NCI-H460 (cell line): ENCODE measurements around the gene AVP. TPM values are rescaled to one million over a fixed set of nuclear protein-coding genes. Genes with fewer than 3 reads are reported as not detected.
"Not testable (repeated sequence)": the region's sequence is repeated elsewhere in the genome, so short reads cannot be mapped to it uniquely, and the experiment has no call there.

Experiments used
- DNase-seq: peaks from one replicate; pipeline ENCODE4 v3.0.0-alpha.2; 2016; ENCODE audit warnings: low read depth; ENCODE audit errors: extremely low read depth
- polyA plus RNA-seq: library from polyadenylated mRNA; depleted of rRNA; stranded (reverse); fragments of >200 nt; gene quantifications from 2 replicates; pipeline ENCODE4 v1.2.3, GENCODE V29; 2014; cell fraction: nucleus; rRNA removed
- total RNA-seq: library from RNA; depleted of rRNA; stranded (reverse); fragments of >200 nt; shearing (Covaris generic); gene quantifications from 2 replicates; pipeline ENCODE4 v1.2.3, GENCODE V29; 2014; rRNA removed

AVP gene, protein sequence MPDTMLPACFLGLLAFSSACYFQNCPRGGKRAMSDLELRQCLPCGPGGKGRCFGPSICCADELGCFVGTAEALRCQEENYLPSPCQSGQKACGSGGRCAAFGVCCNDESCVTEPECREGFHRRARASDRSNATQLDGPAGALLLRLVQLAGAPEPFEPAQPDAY
- total RNA-seq, result not detected in 2 replicates
- not detected in 2 replicates for polyA plus RNA-seq

DNA sequence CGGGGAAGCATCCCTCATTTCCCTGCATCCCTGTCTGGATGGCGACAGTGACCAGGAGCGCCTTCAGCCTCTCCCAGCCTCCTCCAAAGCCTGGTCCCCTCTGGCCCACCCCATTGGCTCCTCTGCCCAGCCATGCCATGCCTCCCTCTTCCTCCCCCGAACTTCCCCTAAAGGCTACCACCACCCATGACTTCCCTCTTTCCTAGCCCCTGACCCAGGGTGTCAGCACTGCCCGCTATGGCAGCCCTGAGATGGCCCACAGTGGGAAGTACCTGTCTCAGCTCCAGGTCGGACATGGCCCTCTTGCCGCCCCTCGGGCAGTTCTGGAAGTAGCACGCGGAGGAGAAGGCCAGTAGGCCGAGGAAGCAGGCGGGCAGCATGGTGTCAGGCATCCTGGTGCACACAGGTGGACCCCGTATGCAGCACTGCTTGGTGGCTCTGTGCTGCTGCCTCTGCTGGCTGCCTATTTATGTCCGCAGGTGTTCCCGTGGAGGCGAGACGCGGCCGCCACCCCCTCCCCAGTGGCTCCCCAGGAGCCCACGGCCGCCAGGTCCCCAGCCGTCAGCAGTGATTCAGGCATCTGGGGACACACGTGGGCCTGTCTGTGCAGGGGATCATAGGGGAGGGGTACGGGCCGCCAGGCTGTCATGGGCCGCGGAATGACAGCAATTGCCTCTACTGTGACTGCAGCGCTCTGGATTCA lies at the start of gene AVP:
TSS of gene AVP (minus strand) at position 442 of the 703 bp plus-strand sequence. CDS start at position 392, 50 bp downstream.
- no peak for DNase-seq

DNA sequence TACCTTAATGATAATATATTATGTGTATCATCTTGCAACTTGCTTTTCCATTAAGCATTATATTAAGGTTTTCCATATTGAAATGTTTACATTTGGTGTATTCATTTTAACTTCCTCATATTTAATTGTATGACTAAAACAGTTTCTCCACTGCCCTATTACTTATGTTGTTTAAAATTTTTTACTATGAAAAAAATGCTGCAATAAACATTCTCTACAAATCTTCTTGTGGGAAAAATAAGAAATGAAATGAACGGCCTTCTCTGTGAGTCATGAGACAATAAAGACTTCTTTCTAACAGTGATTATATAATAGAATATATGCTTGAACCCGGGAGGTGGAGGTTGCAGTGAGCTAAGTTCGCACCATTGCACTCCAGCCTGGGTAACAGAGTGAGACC lies 49.6 kb upstream of the AVP start:
- DNase-seq, result no peak

DNA sequence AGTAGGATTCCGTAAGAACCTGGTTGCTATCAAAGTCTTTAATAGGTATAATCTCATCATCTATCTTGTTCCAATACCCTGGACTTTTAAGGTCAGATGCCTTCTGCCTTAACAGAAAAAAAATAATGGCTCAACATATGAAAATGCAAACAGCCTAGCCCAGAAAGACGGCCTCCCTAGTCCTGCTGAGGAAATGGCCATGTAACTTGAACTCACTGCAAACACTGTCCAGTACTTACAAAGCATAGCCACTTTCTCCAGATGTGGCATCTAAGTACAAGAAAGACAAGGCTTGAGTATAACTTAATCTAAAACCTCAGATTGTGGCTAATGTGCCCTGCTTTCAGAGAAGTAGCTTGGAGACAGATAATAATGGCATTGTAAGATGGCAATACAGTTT lies 48.6 kb upstream of the AVP start:
- DNase-seq, result no peak

DNA sequence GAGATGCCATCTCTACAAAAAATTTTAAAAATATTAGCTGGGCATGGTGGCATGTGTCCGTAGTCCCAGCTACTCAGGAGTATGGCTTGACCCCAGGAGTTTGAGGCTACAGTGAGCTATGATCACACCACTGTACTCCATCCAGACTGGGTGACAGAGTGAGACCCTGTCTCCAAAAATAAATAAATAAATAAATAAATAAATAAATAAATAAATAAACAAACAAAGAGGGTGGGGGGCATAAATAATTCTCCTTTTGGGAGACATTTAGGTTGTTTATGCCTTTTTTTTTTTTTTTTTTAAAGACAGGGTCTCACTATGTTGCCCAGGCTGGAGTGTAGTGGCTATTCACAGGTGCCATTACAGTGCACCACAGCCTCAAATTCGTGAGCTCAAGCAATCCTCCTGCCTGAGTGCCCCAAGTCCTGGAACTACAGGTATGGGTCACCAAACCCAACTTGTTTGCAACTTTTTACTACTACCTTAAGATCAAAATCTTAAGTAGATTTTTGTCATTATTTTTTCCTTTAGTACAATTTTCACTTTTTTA lies 45.6 kb upstream of the AVP start:
- DNase-seq, result no peak

DNA sequence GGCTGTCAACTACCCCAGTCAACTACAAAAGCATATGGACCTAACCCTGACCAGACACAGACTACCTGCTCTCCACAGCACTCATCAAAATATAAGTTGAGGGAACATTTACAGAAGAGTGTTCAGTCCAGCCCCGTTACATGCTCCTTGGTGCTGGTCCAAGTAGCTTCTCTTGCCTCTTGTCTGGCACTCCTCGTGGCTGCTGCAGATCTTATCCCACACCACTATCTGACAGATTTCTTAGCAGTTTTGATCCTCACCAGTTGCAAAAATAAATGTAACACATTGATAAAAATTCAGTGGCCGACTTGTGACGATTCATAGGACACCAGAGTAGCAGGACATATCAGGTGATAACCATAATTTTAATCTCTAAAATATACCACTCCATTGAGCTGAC lies 44.6 kb upstream of the AVP start:
- no peak for DNase-seq

DNA sequence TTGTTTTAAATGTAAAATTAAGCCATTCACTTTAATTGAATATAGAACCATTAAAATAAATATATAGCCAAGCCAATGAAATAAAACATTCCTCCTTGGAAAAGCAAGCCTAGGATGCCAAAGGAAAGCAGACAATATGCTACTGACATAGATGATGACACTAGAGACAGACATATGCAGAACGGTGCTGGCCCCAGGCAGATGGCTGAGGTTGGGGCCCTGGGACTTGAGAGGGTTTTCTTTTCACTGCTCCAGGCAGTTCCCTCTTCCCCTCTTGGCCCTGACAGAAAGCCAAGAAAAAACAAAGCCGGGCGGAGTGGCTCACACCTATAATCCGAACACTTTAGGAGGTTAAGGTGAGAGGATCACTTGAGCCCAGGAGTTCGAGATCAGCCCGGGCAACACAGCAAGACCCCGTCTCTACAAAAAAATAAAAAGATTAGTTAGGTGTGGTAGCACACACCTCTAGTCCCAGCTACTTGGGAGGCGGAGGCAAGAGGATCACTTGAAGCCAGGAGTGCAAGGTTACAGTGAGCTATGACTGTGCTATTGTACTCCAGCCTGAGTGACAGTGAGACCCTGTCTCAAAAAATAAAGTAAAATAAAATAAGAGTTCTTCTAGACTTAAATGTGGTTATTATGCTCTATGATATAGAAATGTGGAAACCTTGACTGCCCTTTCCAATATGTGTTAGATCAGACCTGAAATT lies 43.9 kb upstream of the AVP start:
- DNase-seq, result no peak

DNA sequence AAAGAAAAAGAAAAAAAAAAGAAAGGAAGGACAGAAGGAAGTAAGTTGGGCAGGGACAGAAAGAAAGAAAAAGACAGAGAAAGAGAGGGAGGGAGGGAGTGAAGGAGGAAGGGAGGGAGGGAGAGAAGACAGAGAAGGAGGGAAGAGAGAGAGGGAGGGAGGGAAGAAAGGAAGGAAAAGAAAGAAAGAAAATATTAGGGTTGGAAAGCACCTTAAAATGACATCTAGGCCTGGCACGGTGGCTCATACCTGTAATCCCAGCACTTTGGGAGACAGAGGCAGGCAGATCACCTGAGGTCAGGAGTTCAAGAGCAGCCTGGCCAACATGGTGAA lies 42.0 kb upstream of the AVP start:
- no peak for DNase-seq

DNA sequence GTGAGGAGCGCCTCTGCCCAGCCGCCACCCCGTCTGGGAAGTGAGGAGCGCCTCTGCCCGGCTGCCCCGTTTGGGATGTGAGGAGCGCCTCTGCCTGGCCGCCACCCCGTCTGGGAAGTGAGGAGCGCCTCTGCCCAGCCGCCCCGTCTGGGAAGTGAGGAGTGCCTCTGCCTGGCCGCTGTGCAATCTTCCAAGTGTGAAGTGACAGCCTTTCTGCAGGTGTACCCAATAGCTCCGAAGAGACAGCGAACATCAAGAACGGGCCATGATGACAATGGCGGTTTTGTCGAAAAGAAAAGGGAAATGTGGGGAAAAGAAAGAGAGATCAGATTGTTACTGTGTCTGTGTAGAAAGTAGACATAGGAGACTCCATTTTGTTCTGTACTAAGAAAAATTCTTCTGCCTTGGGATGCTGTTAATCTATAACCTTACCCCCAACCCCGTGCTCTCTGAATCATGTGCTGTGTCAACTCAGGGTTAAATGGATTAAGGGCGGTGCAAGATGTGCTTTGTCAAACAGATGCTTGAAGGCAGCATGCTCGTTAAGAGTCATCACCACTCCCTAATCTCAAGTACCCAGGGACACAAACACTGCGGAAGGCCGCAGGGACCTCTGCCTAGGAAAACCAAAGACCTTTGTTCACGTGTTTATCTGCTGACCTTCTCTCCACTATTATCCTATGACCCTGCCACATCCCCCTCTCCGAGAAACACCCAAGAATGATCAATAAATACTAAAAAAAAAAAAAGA lies 41.4 kb upstream of the AVP start:
- not testable (repeated sequence) for DNase-seq

DNA sequence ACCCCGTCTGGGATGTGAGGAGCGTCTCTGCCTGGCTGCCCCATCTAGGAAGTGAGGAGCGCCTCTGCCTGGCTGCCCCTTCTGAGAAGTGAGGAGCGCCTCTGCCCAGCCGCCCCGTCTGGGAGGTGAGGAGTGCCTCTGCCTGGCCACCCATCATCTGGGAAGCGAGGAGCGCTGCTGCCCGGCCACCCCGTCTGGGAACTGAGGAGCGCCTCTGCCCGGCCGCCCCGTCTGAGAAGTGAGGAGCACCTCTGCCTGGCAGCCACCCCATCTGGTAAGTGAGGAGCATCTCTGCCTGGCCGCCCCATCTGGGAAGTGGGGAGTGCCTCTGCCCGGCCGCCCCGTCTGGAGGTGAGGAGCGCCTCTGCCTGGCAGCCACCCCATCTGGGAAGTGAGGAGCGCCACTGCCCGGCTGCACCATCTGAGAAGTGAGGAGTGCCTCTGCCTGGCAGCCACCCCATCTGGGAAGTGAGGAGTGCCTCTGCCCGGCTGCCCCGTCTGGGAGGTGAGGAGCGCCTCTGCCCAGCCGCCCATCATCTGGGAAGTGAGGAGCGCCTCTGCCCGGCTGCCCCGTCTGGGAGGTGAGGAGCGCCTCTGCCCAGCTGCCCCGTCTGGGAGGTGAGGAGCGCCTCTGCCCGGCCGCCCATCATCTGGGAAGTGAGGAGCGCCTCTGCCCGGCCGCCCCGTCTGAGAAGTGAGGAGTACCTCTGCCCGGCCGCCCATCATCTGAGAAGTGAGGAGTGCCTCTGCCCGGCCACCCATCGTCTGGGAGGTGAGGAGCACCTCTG lies 40.4 kb upstream of the AVP start:
- not testable (repeated sequence) for DNase-seq

DNA sequence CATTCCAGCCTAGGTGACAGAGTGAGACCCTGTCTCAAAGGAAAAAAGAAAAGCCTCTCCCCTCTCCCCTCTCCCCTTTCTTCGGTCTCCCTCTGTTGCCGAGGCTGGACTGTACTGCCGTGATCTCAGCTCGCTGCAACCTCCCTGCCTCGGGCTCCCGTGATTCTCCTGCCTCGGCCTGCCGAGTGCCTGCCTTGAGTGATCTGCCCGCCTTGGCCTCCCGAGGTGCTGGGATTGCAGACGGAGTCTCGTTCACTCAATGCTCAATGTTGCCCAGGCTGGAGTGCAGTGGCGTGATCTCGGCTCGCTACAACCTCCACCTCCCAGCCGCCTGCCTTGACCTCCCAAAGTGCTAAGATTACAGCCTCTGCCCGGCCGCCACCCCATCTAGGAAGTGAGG lies 39.6 kb upstream of the AVP start:
- not testable (repeated sequence) for DNase-seq

DNA sequence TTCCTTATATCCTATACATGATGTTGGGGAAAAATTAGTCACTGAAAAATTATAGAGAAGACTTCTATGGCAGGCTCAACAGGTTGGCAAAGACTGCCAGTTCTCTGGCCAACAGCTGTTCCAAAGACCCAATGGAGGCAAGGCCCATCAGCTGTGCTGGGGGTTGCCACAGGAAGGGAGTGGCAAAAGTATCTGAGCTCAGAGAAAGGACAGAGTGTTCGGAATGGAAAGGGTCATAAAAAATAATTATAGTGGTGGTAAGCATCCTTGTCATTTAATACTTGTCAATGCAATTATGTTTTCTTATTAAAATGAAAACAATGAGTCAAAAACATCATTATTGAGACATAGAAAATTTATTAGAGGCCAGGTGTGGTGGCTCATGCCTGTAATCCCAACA lies 39.0 kb upstream of the AVP start:
- no peak for DNase-seq

DNA sequence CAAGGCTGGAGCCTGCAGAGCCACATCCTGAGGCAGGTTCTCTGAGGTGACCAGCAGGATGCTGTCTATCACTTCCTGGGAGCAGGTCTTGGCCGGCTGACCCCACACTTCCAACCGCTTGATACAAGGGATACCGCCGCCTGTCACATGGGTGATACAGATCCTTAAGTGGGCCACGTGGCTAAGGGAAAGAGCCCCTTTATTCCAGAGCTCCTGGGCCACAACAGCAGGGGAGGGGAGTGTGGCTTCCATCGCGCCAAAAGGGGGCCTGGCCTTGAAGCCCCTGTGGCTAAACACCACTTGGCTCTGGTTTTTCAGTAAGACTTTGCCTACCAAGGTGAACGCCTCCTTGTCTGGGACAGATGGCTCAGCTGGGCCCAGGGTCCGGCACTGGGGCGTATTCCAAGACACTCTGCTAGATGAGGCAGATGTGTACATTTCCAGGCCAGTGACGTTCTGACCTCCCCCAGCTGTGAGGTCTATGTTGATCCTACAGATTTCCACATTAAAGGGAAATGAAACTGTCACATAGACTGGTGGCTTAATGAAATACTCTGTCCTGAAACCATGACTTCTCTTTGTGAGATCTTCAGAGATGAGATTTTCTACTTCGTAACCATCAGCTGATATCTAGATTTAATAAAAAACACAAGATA lies 37.6 kb upstream of the AVP start:
- no peak for DNase-seq

DNA sequence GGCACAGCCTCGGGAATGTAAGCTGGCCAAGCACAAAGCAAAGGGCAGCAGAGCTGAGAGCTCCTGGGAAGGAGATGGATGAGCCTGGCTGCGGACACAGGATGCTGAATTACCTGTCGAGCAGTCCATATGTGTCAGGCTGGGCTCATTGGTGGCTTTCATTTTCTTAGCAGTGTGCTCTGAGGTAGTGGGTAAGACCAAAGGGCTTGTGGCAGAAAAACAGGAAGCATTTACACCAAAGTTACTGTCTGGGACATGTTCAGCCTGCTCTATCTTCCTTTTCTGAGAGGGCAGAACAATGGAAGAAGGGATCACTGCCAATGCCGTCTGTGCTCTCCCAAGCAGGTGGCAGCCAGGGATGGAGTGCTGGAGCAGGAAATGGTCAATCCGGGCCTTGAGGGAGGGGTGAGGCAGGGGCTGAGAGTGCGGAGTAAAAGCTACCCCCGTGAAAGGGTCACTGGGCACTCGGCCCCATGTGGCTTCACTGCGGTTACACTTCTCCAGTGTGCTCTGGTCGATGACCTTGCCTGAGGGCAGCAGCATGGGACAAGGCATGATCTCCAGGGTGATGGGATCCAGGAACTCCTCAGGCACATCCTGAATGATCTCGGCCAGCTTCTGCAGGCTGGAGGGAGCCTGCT lies 36.9 kb upstream of the AVP start:
- DNase-seq, result no peak

DNA sequence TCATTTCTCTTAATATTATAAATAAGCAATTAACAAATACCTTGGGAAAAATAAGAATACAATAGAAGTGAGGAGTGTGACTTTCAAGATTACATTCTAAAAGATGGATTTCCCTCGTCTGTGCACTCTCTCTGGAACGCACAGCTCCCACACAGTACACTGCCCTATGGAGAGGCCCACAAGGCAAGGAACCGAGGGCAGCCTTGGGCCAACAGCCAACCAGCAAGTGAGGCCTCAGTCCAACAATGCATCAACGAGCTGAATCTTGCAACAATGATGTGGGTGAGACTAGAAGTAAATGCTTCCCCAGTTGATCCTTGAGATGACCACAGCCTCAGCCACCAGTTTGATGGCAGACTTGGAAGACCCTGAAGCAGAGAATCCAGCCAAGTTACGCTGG lies 34.5 kb upstream of the AVP start:
- no peak for DNase-seq

DNA sequence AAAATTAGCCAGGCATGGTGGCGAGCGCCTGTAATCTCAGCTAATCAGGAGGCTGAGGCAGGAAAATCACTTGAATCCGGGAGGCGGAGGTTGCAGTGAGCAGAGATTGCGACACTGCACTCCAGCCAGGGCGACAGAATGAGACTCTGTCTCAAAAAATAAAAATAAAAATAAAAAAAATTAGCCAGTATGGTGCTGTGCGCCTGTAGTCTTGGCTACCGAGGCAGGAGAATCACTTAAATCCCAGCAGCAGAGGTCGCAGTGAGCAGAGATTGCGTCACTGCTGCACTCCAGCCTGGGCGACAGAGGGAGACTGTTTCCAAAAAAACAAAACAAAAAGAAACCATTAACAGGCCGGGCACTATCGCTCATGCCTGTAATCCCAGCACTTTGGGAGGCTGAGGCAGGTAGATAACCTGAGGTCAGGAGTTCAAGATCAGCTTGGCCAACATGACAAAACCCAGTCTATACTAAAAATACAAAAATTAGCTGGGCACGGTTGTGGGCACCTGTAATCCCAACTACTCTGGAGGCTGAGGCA lies 33.4 kb upstream of the AVP start:
- peak; percentile 80 for DNase-seq

DNA sequence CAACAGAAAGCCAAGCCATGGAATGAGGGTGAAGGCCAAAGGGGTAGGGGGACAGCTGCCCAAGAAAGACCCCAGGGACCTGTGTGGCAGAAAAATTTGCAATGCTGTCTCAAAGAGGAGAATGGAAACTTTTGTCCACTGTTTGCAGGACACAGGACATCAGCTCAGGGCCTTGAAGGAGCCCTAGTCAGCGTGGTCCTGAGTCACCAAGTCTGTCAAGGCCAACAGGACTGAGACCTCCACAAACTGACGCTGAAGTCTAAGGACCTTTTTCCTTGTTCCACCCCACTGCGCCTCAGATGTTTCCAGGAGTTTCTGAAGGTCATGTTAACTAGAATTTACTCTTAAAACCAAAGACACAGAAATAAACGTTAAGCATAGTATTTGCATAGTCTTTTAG lies 31.8 kb upstream of the AVP start:
- no peak for DNase-seq

DNA sequence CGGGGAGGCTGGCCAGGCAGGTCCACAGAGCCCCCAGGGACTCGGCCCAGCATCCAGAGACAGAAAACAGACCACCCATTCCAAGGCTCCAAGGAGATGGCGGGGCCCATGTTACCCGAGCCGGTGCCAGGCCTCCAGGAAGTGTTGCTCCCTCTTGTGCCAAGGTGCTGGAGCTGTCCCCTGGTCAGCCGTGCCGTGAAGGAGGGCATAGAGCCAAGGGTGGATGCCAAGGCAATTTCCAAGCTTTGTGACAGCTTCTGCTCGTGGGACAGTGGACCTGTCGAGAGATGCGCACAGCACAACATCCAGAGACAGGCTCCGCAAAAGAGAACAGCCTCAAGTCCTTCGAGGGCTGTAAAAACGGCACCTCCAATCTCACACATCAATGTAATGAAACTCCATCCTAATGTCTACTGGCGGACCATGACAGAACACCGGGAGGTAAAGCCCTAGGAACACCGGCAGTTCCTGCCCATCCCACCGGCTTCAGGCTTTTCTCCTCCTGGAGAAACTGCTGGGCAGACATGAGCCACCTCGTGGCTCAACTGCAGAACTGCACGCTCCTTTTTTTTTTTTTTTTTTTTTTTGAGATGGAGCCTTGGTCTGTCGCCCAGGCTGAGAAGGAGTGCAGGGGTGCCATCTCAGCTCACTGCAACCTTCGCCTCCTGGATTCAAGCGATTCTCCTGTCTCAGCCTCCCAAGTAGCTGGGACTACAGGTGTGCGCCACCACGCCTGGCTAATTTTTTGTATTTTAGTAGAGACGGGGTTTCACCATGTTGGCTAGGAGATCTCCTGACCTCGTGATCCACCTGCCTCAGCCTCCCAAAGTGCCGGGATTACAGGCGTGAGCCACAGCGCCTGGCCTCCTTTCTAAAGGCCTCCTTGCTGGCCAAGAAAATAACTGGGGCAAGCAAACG lies 30.9 kb upstream of the AVP start:
- DNase-seq, result peak; percentile 56

DNA sequence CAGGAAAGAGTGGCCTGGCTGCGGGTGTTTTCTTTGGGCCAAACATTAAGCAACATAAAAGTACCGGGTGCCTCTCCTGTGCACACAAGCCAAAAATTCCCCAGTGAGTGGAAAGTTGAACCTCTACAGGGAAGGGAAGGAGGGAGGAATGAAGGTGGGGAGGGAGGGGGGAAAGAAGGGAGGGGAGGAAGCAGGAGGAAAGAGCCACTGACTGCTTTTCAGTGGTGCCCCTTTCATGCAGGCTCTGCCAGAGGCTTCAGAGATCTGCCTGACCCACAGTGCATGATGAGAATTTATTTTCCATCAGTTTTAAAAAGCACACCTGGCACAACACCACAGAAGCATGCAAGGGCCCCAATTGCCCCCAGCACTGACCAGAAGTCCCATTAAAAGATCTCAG lies 27.5 kb upstream of the AVP start:
- DNase-seq, result no peak
